Neutrophil (primary cell): ENCODE data around the gene PDE7B.

Experiments
- H3K27ac ChIP-seq: fragments of 200-600 bp; sonication (generic); 2 replicates; pipeline ENCODE4 v1.5.1; 2016; ENCODE audit warnings: mild to moderate bottlenecking, moderate library complexity
- H3K27me3 ChIP-seq: fragments of 200-600 bp; sonication (generic); 2 replicates; pipeline ENCODE4 v1.6.0; 2016; ENCODE audit warnings: mild to moderate bottlenecking
- H3K36me3 ChIP-seq: fragments of 200-600 bp; sonication (generic); 2 replicates; pipeline ENCODE4 v1.5.1; 2017
- H3K4me1 ChIP-seq, 2 experiments: fragments of 200-600 bp in 1 of 2; sonication (generic) in 1 of 2; 1 replicate in 1 of 2; 2 replicates in 1 of 2; pipeline versions ENCODE4 v1.5.1 to v1.6.1; 2013 to 2016; ENCODE audit warnings: low read depth in 1 of 2, low read length in 1 of 2, mild to moderate bottlenecking in 1 of 2, moderate library complexity in 1 of 2; ENCODE audit not compliant: control insufficient read depth in 1 of 2, insufficient read depth in 1 of 2
- H3K4me3 ChIP-seq, 2 experiments: fragments of 200-600 bp in 1 of 2; sonication (generic) in 1 of 2; 1 replicate in 1 of 2; 2 replicates in 1 of 2; pipeline ENCODE4 v1.5.1; 2013 to 2016; ENCODE audit warnings: low read depth in 1 of 2, low read length in 1 of 2, mild to moderate bottlenecking in 1 of 2, moderate library complexity in 1 of 2
- H3K9me3 ChIP-seq: fragments of 200-600 bp; sonication (generic); 2 replicates; pipeline ENCODE4 v1.5.1; 2016
- CTCF ChIP-seq: fragments of 200-600 bp; sonication (generic); IDR thresholded peaks from 2 replicates; pipeline ENCODE4 v1.5.1; 2016; ENCODE audit warnings: antibody characterized with exemption

Gene PDE7B

GRCh38 chr6:135906972-135907465 lies 55.5 kb downstream of the PDE7B start:
- Histone ChIP-seq H3K4me3 (no peak overlapping the region), H3K27me3 (no peaks in the 10 kb centered on the region), H3K9me3 (no peaks in the 10 kb centered on the region), H3K27ac (no peak overlapping the region), H3K36me3 (no peaks in the 10 kb centered on the region), H3K4me1 (no peaks in the 10 kb centered on the region)
- TF ChIP-seq CTCF = no peak

GRCh38 chr6:135909737-135910387 lies 58.4 kb downstream of the PDE7B start:
- no peak overlapping the region for H3K27ac ChIP-seq
- H3K4me3 ChIP-seq = no peak overlapping the region
- H3K9me3 ChIP-seq = no peaks in the 10 kb centered on the region
- H3K4me1 ChIP-seq = no peaks in the 10 kb centered on the region
- H3K27me3 ChIP-seq = no peaks in the 10 kb centered on the region
- no peaks in the 10 kb centered on the region for H3K36me3 ChIP-seq
- TF ChIP-seq CTCF = no peak

GRCh38 chr6:135910790-135911618 lies 59.5 kb downstream of the PDE7B start:
- TF ChIP-seq CTCF = no peak

GRCh38 chr6:135913785-135914184 lies 62.3 kb downstream of the PDE7B start:
- no peaks in the 10 kb centered on the region for H3K9me3 ChIP-seq
- TF ChIP-seq CTCF = no peak
- no peaks in the 10 kb centered on the region for H3K4me1 ChIP-seq

More at GRCh38 chr6:135910790-135911618, 59.5 kb downstream of the PDE7B start:
- Histone ChIP-seq H3K27me3 (no peaks in the 10 kb centered on the region), H3K27ac (no peak overlapping the region), H3K4me3 (no peak overlapping the region), H3K4me1 (no peaks in the 10 kb centered on the region), H3K9me3 (no peaks in the 10 kb centered on the region), H3K36me3 (no peaks in the 10 kb centered on the region)

GRCh38 chr6:135919026-135919425 lies 67.5 kb downstream of the PDE7B start:
- Histone ChIP-seq H3K4me1 (no peaks in the 10 kb centered on the region), H3K4me3 (no peak overlapping the region), H3K36me3 (no peaks in the 10 kb centered on the region), H3K27ac (no peak overlapping the region), H3K9me3 (no peaks in the 10 kb centered on the region), H3K27me3 (no peaks in the 10 kb centered on the region)
- no peak for TF ChIP-seq CTCF

More at GRCh38 chr6:135913785-135914184, 62.3 kb downstream of the PDE7B start:
- Histone ChIP-seq H3K27me3 (no peaks in the 10 kb centered on the region), H3K4me3 (no peak overlapping the region), H3K36me3 (no peaks in the 10 kb centered on the region), H3K27ac (no peak overlapping the region)
